ENCODE measurements around the gene ABHD17A. TPM values are rescaled to one million over a fixed set of nuclear protein-coding genes. Genes with fewer than 3 reads are reported as not detected.
A peak's percentile ranks its signal among the peaks of the same experiment; 100 is the strongest.

The ABHD17A gene
- total and polyA plus RNA-seq, 2 of the 8 experiments (the other 6 are each of a cell fraction or from before 2014, with no cell fraction given), result 41.2 to 87.4 TPM

GRCh38 chr19:1857648-1858326, 27.5 kb downstream of the ABHD17A start:
- no peak overlapping the region for H4K91ac ChIP-seq (replicated peaks; ENCODE audit: insufficient read length, low read length)
- H3K14ac ChIP-seq (ENCODE audit: insufficient read length), result no peak overlapping the region
- POLR2A ChIA-PET (ENCODE audit: partially characterized antibody), result interaction anchor here (0.9 to 1.4 kb wide), 3 partner anchors 18 to 526 kb away, joined by 3 read pairs; no protein-coding TSS in a partner anchor
- H2BK20ac ChIP-seq (ENCODE audit: low read length), result no peak overlapping the region
- H3K79me1 ChIP-seq (ENCODE audit: low read depth, low read length), result peaks cover 22% of the 10 kb centered on the region
- H2BK5ac ChIP-seq (ENCODE audit: low read depth, low read length), result no peak overlapping the region
- H3K4me1 ChIP-seq (replicated peaks in 1 of 4; ENCODE audit: control insufficient read depth in 3 of 4, insufficient read depth in 4 of 4, low read length in 3 of 4), result peaks cover 0 to 67% (median 55%) of the 10 kb centered on the region in 4 experiments; a peak in 6 of 7 replicates
- no peak overlapping the region for H2BK15ac ChIP-seq (ENCODE audit: low read length)
- no peak overlapping the region for H2BK12ac ChIP-seq (ENCODE audit: low read depth, low read length)
- no peak overlapping the region for H3K23ac ChIP-seq (ENCODE audit: insufficient read length)
- H3K27ac ChIP-seq (ENCODE audit: low read depth, low read length), result no peak overlapping the region
- WGBS, 2 experiments (ENCODE audit: extremely low coverage in 1 of 2, insufficient coverage in 1 of 2, insufficient read length in 1 of 2, insufficient replicate concordance in 2 of 2, low coverage in 1 of 2, low lambda C conversion rate in 2 of 2, missing lambda C conversion rate in 1 of 2), result 64% methylated on average over 7 of the region's 16 CpGs; no CpG with 5 or more reads in 1 of the 2 experiments
- no peaks in the 10 kb centered on the region for H3K9me3 ChIP-seq (ENCODE audit: insufficient read depth in 2 of 2, low read depth in 1 of 2, low read length in 1 of 2)
- H4K8ac ChIP-seq (ENCODE audit: extremely low read depth, insufficient read depth, low read length), result no peak overlapping the region
- H2BK120ac ChIP-seq (replicated peaks; ENCODE audit: low read depth, low read length), result no peak overlapping the region
- DNase-seq (ENCODE audit: low read depth in 1 of 2, low spot score in 2 of 2) (no peak), FAIRE-seq (no peak)
- peaks cover 0 to 15% (median 6%) of the 10 kb centered on the region in 4 experiments; a peak in 5 of 7 replicates for H3K27me3 ChIP-seq (replicated peaks in 1 of 4; ENCODE audit: control insufficient read depth in 3 of 4, extremely low read depth in 1 of 4, insufficient read depth in 3 of 4, low read length in 3 of 4)
- peaks cover 12% of the 10 kb centered on the region; the same call in 1 of the 2 replicates for H3K23me2 ChIP-seq (ENCODE audit: low read depth, low read length)
- CTCF ChIA-PET (ENCODE audit: partially characterized antibody), result interaction anchor here (0.6 to 2.3 kb wide), 12 partner anchors 8 to 616 kb away, joined by 3 to 18 read pairs (median 4); partner anchors contain the start of gene REXO1
- H3K4ac ChIP-seq (replicated peaks; ENCODE audit: insufficient read length, low read depth, low read length), result no peak overlapping the region
- H3K18ac ChIP-seq (ENCODE audit: extremely low read depth, low read length), result no peak overlapping the region; the same call in 1 of the 2 replicates
- H4K5ac ChIP-seq (ENCODE audit: insufficient read length, low read depth, low read length), result no peak overlapping the region
- H3K56ac ChIP-seq (replicated peaks; ENCODE audit: insufficient read length, low read depth, low read length), result no peak overlapping the region
- H3K9ac ChIP-seq (replicated peaks in 1 of 4; ENCODE audit: extremely low read depth in 1 of 4, low read depth in 3 of 4, low read length in 3 of 4), result no peak overlapping the region; a peak in 1 of 7 replicates
- no peak overlapping the region for H2AFZ ChIP-seq (ENCODE audit: low read length)
- H2AK5ac ChIP-seq (ENCODE audit: low read depth, low read length), result no peak overlapping the region
- H3K4me2 ChIP-seq (ENCODE audit: insufficient read depth in 1 of 2, low read depth in 2 of 2, low read length in 2 of 2), result peak overlapping the region; percentile 67 to 95
- no peaks in the 10 kb centered on the region for H3K36me3 ChIP-seq (ENCODE audit: control insufficient read depth in 2 of 4, insufficient read depth in 4 of 4, low read length in 3 of 4)
- H4K20me1 ChIP-seq (replicated peaks in 1 of 2; ENCODE audit: control insufficient read depth in 1 of 2, insufficient read depth in 2 of 2, low read length in 2 of 2), result peaks cover 41 to 52% of the 10 kb centered on the region in 2 experiments
- peak overlapping the region; percentile 35 to 70 (median 42); a peak in 7 of 8 replicates for H3K4me3 ChIP-seq (ENCODE audit: extremely low read depth in 1 of 4, insufficient read depth in 2 of 4, low read depth in 3 of 4, low read length in 4 of 4)
- peaks cover 18 to 73% of the 10 kb centered on the region in 2 experiments; a peak in 3 of 4 replicates for H3K79me2 ChIP-seq (ENCODE audit: control insufficient read depth in 1 of 2, insufficient read depth in 2 of 2, low read length in 2 of 2)
- TF ChIP-seq MAFK (IDR thresholded peaks at IDR 0.05; ENCODE audit: low read depth, low read length) (no peak), NRF1 (IDR thresholded peaks at IDR 0.05; ENCODE audit: low read depth, low read length) (no peak), KDM4A (IDR thresholded peaks at IDR 0.05; ENCODE audit: low read depth, low read length, severe bottlenecking) (no peak)
